ENCODE results near the gene UGP2. TPM values are rescaled to one million over a fixed set of nuclear protein-coding genes. Genes with fewer than 3 reads are reported as not detected.
"Not testable (repeated sequence)": the region's sequence is repeated elsewhere in the genome, so short reads cannot be mapped to it uniquely, and the experiment has no call there.

UGP2 gene
- total RNA-seq, 1 donor from 2014 or later: 90.8 TPM

GRCh38 chr2:63843093-63843492 is 1.4 kb downstream of the UGP2 start:
- H3K9me3 Mint-ChIP-seq: peaks cover 6% of the 10 kb centered on the region

GRCh38 chr2:63843791-63844190 is 2.1 kb downstream of the UGP2 start:
- H3K4me3 Mint-ChIP-seq (ENCODE audit: low read depth): peak overlapping the region; percentile 80
- H3K27me3 Mint-ChIP-seq (ENCODE audit: low read depth): peaks cover 2% of the 10 kb centered on the region
- intact Hi-C loops (cut with micrococcal nuclease): loop anchor here (5.0 kb wide), 3 partner anchors 179 to 1136 kb away; partner anchors contain the start of gene EHBP1
- H3K27ac Mint-ChIP-seq: no peak overlapping the region
- peaks cover 6% of the 10 kb centered on the region for H3K9me3 Mint-ChIP-seq
- peaks cover 51% of the 10 kb centered on the region for H3K36me3 Mint-ChIP-seq (ENCODE audit: low read depth)
- H3K4me1 Mint-ChIP-seq (ENCODE audit: low read depth): peaks cover 53% of the 10 kb centered on the region
- DNase-seq (ENCODE audit: low spot score): no peak

More at GRCh38 chr2:63843093-63843492, 1.4 kb downstream of the UGP2 start:
- no peak for DNase-seq (ENCODE audit: low spot score)
- Mint-ChIP-seq H3K27ac (peak overlapping the region; percentile 95), H3K4me1 (ENCODE audit: low read depth) (peaks cover 53% of the 10 kb centered on the region), H3K36me3 (ENCODE audit: low read depth) (peaks cover 51% of the 10 kb centered on the region), H3K4me3 (ENCODE audit: low read depth) (peak overlapping the region; percentile 92), H3K27me3 (ENCODE audit: low read depth) (peaks cover 2% of the 10 kb centered on the region)
- intact Hi-C loops (cut with micrococcal nuclease): loop anchor here (5.0 kb wide), 3 partner anchors 179 to 1136 kb away; partner anchors contain the start of gene EHBP1

- no peak overlapping the region for H3K27ac Mint-ChIP-seq
- peaks cover under 1% of the 10 kb centered on the region for H3K27me3 Mint-ChIP-seq (ENCODE audit: low read depth)
- peaks cover 6% of the 10 kb centered on the region for H3K9me3 Mint-ChIP-seq
- H3K36me3 Mint-ChIP-seq (ENCODE audit: low read depth): peaks cover 57% of the 10 kb centered on the region
- intact Hi-C loops (cut with micrococcal nuclease): loop anchor here (5.0 kb wide), 3 partner anchors 178 to 1137 kb away; partner anchors contain the start of gene EHBP1
- peaks cover 58% of the 10 kb centered on the region for H3K4me1 Mint-ChIP-seq (ENCODE audit: low read depth)
- peak overlapping the region; percentile 80 for H3K4me3 Mint-ChIP-seq (ENCODE audit: low read depth)
- DNase-seq (ENCODE audit: low spot score): no peak
Observed at GRCh38 chr2:63844616-63845015, 2.9 kb downstream of the UGP2 start.

GRCh38 chr2:63845866-63846265 is 4.2 kb downstream of the UGP2 start:
- Mint-ChIP-seq H3K27ac (no peak overlapping the region), H3K4me1 (ENCODE audit: low read depth) (peaks cover 57% of the 10 kb centered on the region), H3K9me3 (peaks cover 6% of the 10 kb centered on the region), H3K27me3 (ENCODE audit: low read depth) (no peaks in the 10 kb centered on the region), H3K4me3 (ENCODE audit: low read depth) (no peak overlapping the region), H3K36me3 (ENCODE audit: low read depth) (peaks cover 57% of the 10 kb centered on the region)
- intact Hi-C loops (cut with micrococcal nuclease): no loop called here
- DNase-seq (ENCODE audit: low spot score): no peak

- intact Hi-C loops (cut with micrococcal nuclease): no loop called here
- no peak overlapping the region for H3K27ac Mint-ChIP-seq
- peaks cover 6% of the 10 kb centered on the region for H3K9me3 Mint-ChIP-seq
- H3K36me3 Mint-ChIP-seq (ENCODE audit: low read depth): peaks cover 63% of the 10 kb centered on the region
- H3K27me3 Mint-ChIP-seq (ENCODE audit: low read depth): no peaks in the 10 kb centered on the region
- H3K4me3 Mint-ChIP-seq (ENCODE audit: low read depth): no peak overlapping the region
- H3K4me1 Mint-ChIP-seq (ENCODE audit: low read depth): peaks cover 63% of the 10 kb centered on the region
- DNase-seq (ENCODE audit: low spot score): no peak
Observed at GRCh38 chr2:63846487-63846886, 4.8 kb downstream of the UGP2 start.

- H3K4me3 Mint-ChIP-seq (ENCODE audit: low read depth); intact Hi-C loops (cut with micrococcal nuclease); H3K27me3 Mint-ChIP-seq (ENCODE audit: low read depth); H3K9me3 Mint-ChIP-seq; DNase-seq (ENCODE audit: low spot score); H3K27ac Mint-ChIP-seq: not testable (repeated sequence)
- peaks cover 73% of the 10 kb centered on the region for H3K4me1 Mint-ChIP-seq (ENCODE audit: low read depth)
- H3K36me3 Mint-ChIP-seq (ENCODE audit: low read depth): peaks cover 67% of the 10 kb centered on the region
Observed at GRCh38 chr2:63847571-63847970, 5.9 kb downstream of the UGP2 start.

GRCh38 chr2:63849381-63850203 is 7.9 kb downstream of the UGP2 start:
- peaks cover 6% of the 10 kb centered on the region for H3K9me3 Mint-ChIP-seq
- H3K4me3 Mint-ChIP-seq (ENCODE audit: low read depth): no peak overlapping the region
- no peak overlapping the region for H3K27ac Mint-ChIP-seq
- peaks cover 76% of the 10 kb centered on the region for H3K4me1 Mint-ChIP-seq (ENCODE audit: low read depth)
- H3K36me3 Mint-ChIP-seq (ENCODE audit: low read depth): peaks cover 60% of the 10 kb centered on the region
- DNase-seq (ENCODE audit: low spot score): no peak
- intact Hi-C loops (cut with micrococcal nuclease): loop anchor here (10.0 kb wide), 2 partner anchors 675 to 1375 kb away; partner anchors contain the start of genes ACTR2 and AFTPH
- no peaks in the 10 kb centered on the region for H3K27me3 Mint-ChIP-seq (ENCODE audit: low read depth)

GRCh38 chr2:63850204-63850571 is 8.5 kb downstream of the UGP2 start:
- DNase-seq (ENCODE audit: low spot score): no peak
- peaks cover 57% of the 10 kb centered on the region for H3K36me3 Mint-ChIP-seq (ENCODE audit: low read depth)
- H3K4me1 Mint-ChIP-seq (ENCODE audit: low read depth): peaks cover 75% of the 10 kb centered on the region
- intact Hi-C loops (cut with micrococcal nuclease): loop anchor here (10.0 kb wide), 2 partner anchors 675 to 1375 kb away; partner anchors contain the start of genes ACTR2 and AFTPH
- no peak overlapping the region for H3K27ac Mint-ChIP-seq
- peaks cover 6% of the 10 kb centered on the region for H3K9me3 Mint-ChIP-seq
- H3K4me3 Mint-ChIP-seq (ENCODE audit: low read depth): no peak overlapping the region
- H3K27me3 Mint-ChIP-seq (ENCODE audit: low read depth): no peaks in the 10 kb centered on the region

- Mint-ChIP-seq H3K27ac (no peak overlapping the region), H3K4me1 (ENCODE audit: low read depth) (peaks cover 73% of the 10 kb centered on the region), H3K36me3 (ENCODE audit: low read depth) (peaks cover 55% of the 10 kb centered on the region), H3K4me3 (ENCODE audit: low read depth) (no peak overlapping the region), H3K27me3 (ENCODE audit: low read depth) (no peaks in the 10 kb centered on the region), H3K9me3 (peaks cover 6% of the 10 kb centered on the region)
- intact Hi-C loops (cut with micrococcal nuclease): loop anchor here (10.0 kb wide), 2 partner anchors 674 to 1374 kb away; partner anchors contain the start of genes ACTR2 and AFTPH
- DNase-seq (ENCODE audit: low spot score): no peak
Observed at GRCh38 chr2:63850649-63851048, 9.0 kb downstream of the UGP2 start.

GRCh38 chr2:63851691-63852311 is 10.1 kb downstream of the UGP2 start:
- Mint-ChIP-seq H3K4me3 (ENCODE audit: low read depth) (no peak overlapping the region), H3K9me3 (peaks cover 6% of the 10 kb centered on the region), H3K27ac (no peak overlapping the region), H3K27me3 (ENCODE audit: low read depth) (no peaks in the 10 kb centered on the region), H3K36me3 (ENCODE audit: low read depth) (peaks cover 51% of the 10 kb centered on the region), H3K4me1 (ENCODE audit: low read depth) (peaks cover 75% of the 10 kb centered on the region)
- intact Hi-C loops (cut with micrococcal nuclease): loop anchor here (10.0 kb wide), 2 partner anchors 673 to 1373 kb away; partner anchors contain the start of genes ACTR2 and AFTPH
- DNase-seq (ENCODE audit: low spot score): no peak

GRCh38 chr2:63853527-63854310 is 12.0 kb downstream of the UGP2 start:
- intact Hi-C loops (cut with micrococcal nuclease): loop anchor here (10.0 kb wide), 2 partner anchors 671 to 1371 kb away; partner anchors contain the start of genes ACTR2 and AFTPH
- H3K36me3 Mint-ChIP-seq (ENCODE audit: low read depth): peaks cover 47% of the 10 kb centered on the region
- H3K27ac Mint-ChIP-seq: peak overlapping the region; percentile 94
- H3K4me3 Mint-ChIP-seq (ENCODE audit: low read depth): no peak overlapping the region
- no peak for DNase-seq (ENCODE audit: low spot score)
- H3K27me3 Mint-ChIP-seq (ENCODE audit: low read depth): no peaks in the 10 kb centered on the region
- peaks cover 71% of the 10 kb centered on the region for H3K4me1 Mint-ChIP-seq (ENCODE audit: low read depth)
- no peaks in the 10 kb centered on the region for H3K9me3 Mint-ChIP-seq
